K562 (cell line): ENCODE results near the gene USP31. TPM values are rescaled to one million over a fixed set of nuclear protein-coding genes. Genes with fewer than 3 reads are reported as not detected.

Experiments used
- ATAC-seq: fragments of 200-7000 bp; cut with Tn5 transposase; 3 replicates; pipeline ENCODE4 v1.9.1; 2020; ENCODE audit warnings: moderate library complexity
- BruUV-seq: library from RNA; stranded (reverse); fragments of 400-500 nt; replicated peaks from 2 replicates; lab custom pipeline; 2021; lab: Mats Ljungman, UMichigan
- CTCF ChIA-PET: fragments of 300-600 bp; formaldehyde crosslinking; extraction: SDS; loops from one replicate; lab custom pipeline; 2021; ENCODE audit warnings: low intra/inter-chr PET ratio; lab: Yijun Ruan, JAX
- POLR2A ChIA-PET: fragments of 300-600, 350-650 bp; sonication (Branson Sonifier 250); formaldehyde crosslinking; extraction: SDS; loops from one replicate; lab custom pipeline; 2021; ENCODE audit warnings: antibody characterized with exemption, inconsistent platforms; lab: Yijun Ruan, JAX
- DNase-seq, 4 experiments: peaks; one replicate each; pipeline versions ENCODE4 v3.0.0 to v3.0.0-alpha.2; 2011 to 2018; ENCODE audit warnings: low spot score in 3 of 4, mixed read lengths in 3 of 4; ENCODE audit errors: extremely low read depth in 1 of 4
- FAIRE-seq: peaks from 2 replicates; lab custom pipeline; 2011; peaks lifted over from hg19 to GRCh38; lab: Jason Lieb, UNC
- H2AFZ ChIP-seq: 2 replicates; pipeline ENCODE4 v1.6.0; 2011; ENCODE audit warnings: low read depth, low read length, control low read depth, inconsistent platforms
- H3K27ac ChIP-seq: fragments of 200-600 bp; 3 replicates; pipeline ENCODE4 v1.8.0; 2011; ENCODE audit warnings: low read depth, mild to moderate bottlenecking, control low read depth, inconsistent platforms, low read length, moderate library complexity, mixed read lengths; ENCODE audit errors: extremely low read depth
- H3K27me3 ChIP-seq, 2 experiments: fragments of 300-600 bp in 1 of 2; 2 replicates in 1 of 2; 3 replicates in 1 of 2; pipeline versions ENCODE4 v1.6.0 to v1.8.0; 2011; ENCODE audit warnings: inconsistent platforms in 2 of 2, low read length in 2 of 2, mild to moderate bottlenecking in 1 of 2, mixed read lengths in 1 of 2, moderate library complexity in 1 of 2; ENCODE audit not compliant: control insufficient read depth in 2 of 2, insufficient read depth in 2 of 2
- H3K36me3 ChIP-seq: fragments of 300-600 bp; 3 replicates; pipeline ENCODE4 v1.8.0; 2011; ENCODE audit warnings: mild to moderate bottlenecking, low read length, inconsistent platforms; ENCODE audit not compliant: control insufficient read depth, insufficient read depth
- H3K4me1 ChIP-seq, 2 experiments: fragments of 200-600 bp in 1 of 2; replicated peaks in 1 of 2; 2 replicates in 1 of 2; 3 replicates in 1 of 2; pipeline versions ENCODE4 v1.5.1 to v1.8.0; 2011; ENCODE audit warnings: inconsistent platforms in 2 of 2, low read length in 2 of 2, mild to moderate bottlenecking in 1 of 2, mixed read lengths in 1 of 2, moderate library complexity in 1 of 2; ENCODE audit not compliant: control insufficient read depth in 2 of 2, insufficient read depth in 2 of 2
- H3K4me2 ChIP-seq: 2 replicates; pipeline ENCODE4 v1.6.1; 2011; ENCODE audit warnings: low read length, control low read depth, inconsistent platforms, mixed read lengths; ENCODE audit not compliant: insufficient read depth
- H3K4me3 ChIP-seq: fragments of 200-600 bp; sonication (generic), shearing (Covaris generic); 2 replicates; pipeline ENCODE4 v1.5.1; 2016; ENCODE audit warnings: control low read depth, inconsistent platforms
- H3K79me2 ChIP-seq: fragments of 200-600 bp; 3 replicates; pipeline ENCODE4 v1.8.0; 2011; ENCODE audit warnings: low read length, inconsistent platforms; ENCODE audit not compliant: control insufficient read depth, insufficient read depth
- H3K9ac ChIP-seq, 2 experiments: 2 replicates each; pipeline versions ENCODE4 v1.6.0 to v1.6.1; 2011; ENCODE audit warnings: low read depth in 2 of 2, low read length in 2 of 2, control low read depth in 1 of 2, inconsistent platforms in 1 of 2, mild to moderate bottlenecking in 1 of 2, mixed read lengths in 1 of 2; ENCODE audit not compliant: insufficient read depth in 1 of 2
- H3K9me1 ChIP-seq: one replicate; pipeline ENCODE4 v1.6.0; 2011; ENCODE audit warnings: inconsistent platforms, mild to moderate bottlenecking, low read length, moderate library complexity; ENCODE audit not compliant: control insufficient read depth, insufficient read depth
- H3K9me3 ChIP-seq: replicated peaks from 2 replicates; pipeline ENCODE4 v1.5.1; 2011; ENCODE audit warnings: low read depth, low read length, inconsistent platforms; ENCODE audit not compliant: control insufficient read depth, insufficient read depth
- H4K20me1 ChIP-seq: replicated peaks from 2 replicates; pipeline ENCODE4 v1.6.1; 2011; ENCODE audit warnings: low read length, inconsistent platforms, mixed read lengths; ENCODE audit not compliant: control insufficient read depth, insufficient read depth
- CHD2 ChIP-seq: IDR thresholded peaks from 2 replicates; pipeline ENCODE4 v1.6.1; 2011; ENCODE audit warnings: low read depth, low read length
- E2F3 ChIP-seq: fragments of 250-450 bp; sonication (Bioruptor Pico); IDR thresholded peaks from 2 replicates; pipeline ENCODE4 v1.4.0; 2020; ENCODE audit warnings: mild to moderate bottlenecking
- HCFC1 ChIP-seq: IDR thresholded peaks from 2 replicates; pipeline ENCODE4 v1.6.1; 2012; ENCODE audit warnings: low read depth, low read length, improper control_type of control experiment
- MTA3 ChIP-seq: fragments of 450-650 bp; formaldehyde crosslinking; IDR thresholded peaks from 2 replicates; pipeline ENCODE4 v1.6.1; 2017; ENCODE audit warnings: mild to moderate bottlenecking, borderline replicate concordance
- NFIC ChIP-seq: fragments of 450-650 bp; IDR thresholded peaks from 2 replicates; pipeline ENCODE4 v1.6.1; 2017; ENCODE audit warnings: mild to moderate bottlenecking, inconsistent platforms
- NFYB ChIP-seq: IDR thresholded peaks from 2 replicates; pipeline ENCODE4 v1.6.1; 2011; ENCODE audit warnings: mild to moderate bottlenecking, moderate library complexity; ENCODE audit not compliant: insufficient read length; ENCODE audit errors: extremely low read depth
- NR2C1 ChIP-seq, 2 experiments: fragments of 450-650 bp; IDR thresholded peaks; 2 replicates each; pipeline ENCODE4 v1.6.1; 2017; ENCODE audit warnings: mild to moderate bottlenecking in 2 of 2, antibody characterized with exemption in 1 of 2, inconsistent platforms in 1 of 2, missing compliant biosample characterization in 1 of 2, missing genetic modification characterization in 1 of 2
- NRF1 ChIP-seq, 2 experiments: fragments of 450-650 bp; IDR thresholded peaks in 1 of 2; conservative IDR thresholded peaks in 1 of 2; 2 replicates each; pipeline ENCODE4 v1.6.1; 2014; ENCODE audit warnings: mild to moderate bottlenecking in 2 of 2
- TGIF2 ChIP-seq: sonication (generic); formaldehyde crosslinking; IDR thresholded peaks from 2 replicates; pipeline ENCODE4 v1.8.1; 2022; ENCODE audit warnings: mild to moderate bottlenecking, missing genetic modification reagents, moderate library complexity
- TRIM24 ChIP-seq, 2 experiments: fragments of 450-650 bp; IDR thresholded peaks; 2 replicates each; pipeline ENCODE4 v1.6.1; 2016
- U2AF1 ChIP-seq: fragments of 200-400 bp; formaldehyde crosslinking; optimal IDR thresholded peaks from 2 replicates; pipeline ENCODE3; 2017; ENCODE audit warnings: mild to moderate bottlenecking, low read depth, low read length, moderate library complexity
- ZNF165 ChIP-seq: fragments of 250-450 bp; sonication (Bioruptor Pico); IDR thresholded peaks from 2 replicates; pipeline ENCODE4 v1.4.0; 2020; ENCODE audit warnings: borderline replicate concordance
- ZNF324 ChIP-seq: fragments of 250-450 bp; sonication (Bioruptor Pico); IDR thresholded peaks from 2 replicates; pipeline ENCODE4 v1.4.0; 2020; ENCODE audit warnings: mild to moderate bottlenecking
- WGBS: fragments of 100-300 bp; shearing (Covaris generic); methylation state at CpG from one replicate; pipeline ENCODE4 v1.1.6; 2016; ENCODE audit warnings: low coverage, mixed read lengths; ENCODE audit not compliant: insufficient coverage; ENCODE audit errors: missing lambda C conversion rate; 5-methylcytosine and 5-hydroxymethylcytosine counted together
- in situ Hi-C: fragments of 300-500 bp; cut with MboI; formaldehyde crosslinking; loops from 4 replicates; pipeline ENCODE4 v1.15.0; 2018; ENCODE audit warnings: inconsistent platforms, mixed read lengths
- intact Hi-C: fragments of 100-400 bp; cut with micrococcal nuclease; formaldehyde crosslinking; loops from 2 replicates; pipeline ENCODE4 v1.14.2; 2022
- polyA plus RNA-seq, 8 experiments: library from polyadenylated mRNA; depleted of rRNA in 4 of 8; stranded (reverse) in 5 of 8; unstranded in 3 of 8; fragments of >200 nt; fragmentation: Nextera tagmentation in 2 of 8; fragmentation: Illumina TruSeq in 1 of 8; extraction: Ambion mirVana in 2 of 8; extraction: Trizol in 1 of 8; gene quantifications; 2 replicates each; pipeline versions ENCODE4 v1.2.1 to v1.2.3, GENCODE V29; 2011 to 2014; ENCODE audit warnings: inconsistent platforms in 1 of 8, missing spikeins in 1 of 8
- total RNA-seq, 7 experiments: library from RNA; depleted of rRNA in 6 of 7; stranded (reverse); fragments of >200 nt in 6 of 7; fragmentation: Illumina TruSeq in 2 of 7; extraction: Trizol in 2 of 7; gene quantifications; 2 replicates each; pipeline versions ENCODE4 v1.2.1 to v1.2.3, GENCODE V29; 2011 to 2021; ENCODE audit warnings: low replicate concordance in 1 of 7
- TF ChIP-seq, protein P1 (sequence below): IDR thresholded peaks from 2 replicates; pipeline ENCODE4 v1.6.1; 2011; ENCODE audit not compliant: insufficient read length; ENCODE audit errors: extremely low read depth
- TF ChIP-seq, protein P2 (sequence below): sonication (generic); formaldehyde crosslinking; IDR thresholded peaks from 2 replicates; pipeline ENCODE4 v1.8.1; 2022; ENCODE audit warnings: missing genetic modification reagents

The USP31 gene
- total and polyA plus RNA-seq, 9 of the 15 experiments (the other 6 are each of a cell fraction or from before 2014, with no cell fraction given) = 0.56 to 4.9 (median 2.9) TPM

- POLR2A ChIA-PET = no interaction called here
- Histone ChIP-seq H3K9me3 (no peaks in the 10 kb centered on the region), H3K79me2 (no peaks in the 10 kb centered on the region), H3K4me1 (no peaks in the 10 kb centered on the region), H2AFZ (no peak overlapping the region), H3K9me1 (no peaks in the 10 kb centered on the region), H3K4me3 (no peak overlapping the region), H3K4me2 (no peak overlapping the region), H3K27ac (no peak overlapping the region), H3K36me3 (peaks cover 8% of the 10 kb centered on the region; the same call in 2 of the 3 replicates), H3K9ac (no peak overlapping the region), H4K20me1 (no peaks in the 10 kb centered on the region), H3K27me3 (no peaks in the 10 kb centered on the region)
- CTCF ChIA-PET = no interaction called here
- no peak for FAIRE-seq
- no peak for DNase-seq
- ATAC-seq = no peak
- TF ChIP-seq NR2C1 (IDR thresholded peaks at IDR 0.05) (no peak), NR2C1 (tag; IDR thresholded peaks at IDR 0.05) (no peak), TRIM24 (IDR thresholded peaks at IDR 0.05) (no peak), NFIC (peak; percentile 74)
- intact Hi-C loops (no loop called here), in situ Hi-C loops (no loop called here)
- WGBS = 46% methylated on average over 3 of the region's 3 CpGs
- no TSS peak for BruUV-seq
Measured at GRCh38 chr16:23103603-23104002, 45.6 kb downstream of the USP31 start.

- 83% methylated on average over 5 of the region's 5 CpGs for WGBS
- Histone ChIP-seq H3K4me1 (no peaks in the 10 kb centered on the region), H2AFZ (no peak overlapping the region), H4K20me1 (no peaks in the 10 kb centered on the region), H3K27ac (no peak overlapping the region), H3K9ac (no peak overlapping the region), H3K79me2 (no peaks in the 10 kb centered on the region), H3K4me3 (no peak overlapping the region), H3K36me3 (peaks cover 5% of the 10 kb centered on the region; the same call in 1 of the 3 replicates), H3K4me2 (no peak overlapping the region), H3K9me3 (no peaks in the 10 kb centered on the region), H3K27me3 (no peaks in the 10 kb centered on the region), H3K9me1 (no peaks in the 10 kb centered on the region)
- ChIA-PET POLR2A (no interaction called here), CTCF (no interaction called here)
- in situ Hi-C loops (no loop called here), intact Hi-C loops (no loop called here)
- ATAC-seq = no peak
- BruUV-seq = no TSS peak
- FAIRE-seq = no peak
- DNase-seq = no peak
- TF ChIP-seq E2F3 (CRISPR knock-in tag) (no peak), CHD2 (no peak), U2AF1 (no peak), ZNF324 (CRISPR knock-in tag) (no peak), HCFC1 (no peak), ZNF165 (no peak), TGIF2 (no peak), NFYB (no peak), MTA3 (no peak), NRF1 (conservative IDR thresholded peaks at IDR 0.05 in 1 of 2, IDR thresholded peaks at IDR 0.05 in 1 of 2) (no peak)
- TF ChIP-seq, protein P1, sequence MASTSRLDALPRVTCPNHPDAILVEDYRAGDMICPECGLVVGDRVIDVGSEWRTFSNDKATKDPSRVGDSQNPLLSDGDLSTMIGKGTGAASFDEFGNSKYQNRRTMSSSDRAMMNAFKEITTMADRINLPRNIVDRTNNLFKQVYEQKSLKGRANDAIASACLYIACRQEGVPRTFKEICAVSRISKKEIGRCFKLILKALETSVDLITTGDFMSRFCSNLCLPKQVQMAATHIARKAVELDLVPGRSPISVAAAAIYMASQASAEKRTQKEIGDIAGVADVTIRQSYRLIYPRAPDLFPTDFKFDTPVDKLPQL = no peak
- TF ChIP-seq, protein P2, sequence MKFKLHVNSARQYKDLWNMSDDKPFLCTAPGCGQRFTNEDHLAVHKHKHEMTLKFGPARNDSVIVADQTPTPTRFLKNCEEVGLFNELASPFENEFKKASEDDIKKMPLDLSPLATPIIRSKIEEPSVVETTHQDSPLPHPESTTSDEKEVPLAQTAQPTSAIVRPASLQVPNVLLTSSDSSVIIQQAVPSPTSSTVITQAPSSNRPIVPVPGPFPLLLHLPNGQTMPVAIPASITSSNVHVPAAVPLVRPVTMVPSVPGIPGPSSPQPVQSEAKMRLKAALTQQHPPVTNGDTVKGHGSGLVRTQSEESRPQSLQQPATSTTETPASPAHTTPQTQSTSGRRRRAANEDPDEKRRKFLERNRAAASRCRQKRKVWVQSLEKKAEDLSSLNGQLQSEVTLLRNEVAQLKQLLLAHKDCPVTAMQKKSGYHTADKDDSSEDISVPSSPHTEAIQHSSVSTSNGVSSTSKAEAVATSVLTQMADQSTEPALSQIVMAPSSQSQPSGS (CRISPR knock-in tag) = no peak
Measured at GRCh38 chr16:23101012-23101550, 48.2 kb downstream of the USP31 start.
